ENCODE results near the gene PDE11A. TPM values are rescaled to one million over a fixed set of nuclear protein-coding genes. Genes with fewer than 3 reads are reported as not detected.

PDE11A gene
- total RNA-seq, 2 donors from 2014 or later = 1.5 to 1.9 TPM

GRCh38 chr2:177929662-177930522 is 142.7 kb downstream of the PDE11A start:
- Histone ChIP-seq H3K27me3 (ENCODE audit: control insufficient read depth, insufficient read depth, low read length, poor library complexity, severe bottlenecking) (no peaks in the 10 kb centered on the region), H3K9ac (ENCODE audit: extremely low read depth, low read length, poor library complexity, severe bottlenecking) (no peak overlapping the region), H3K27ac (ENCODE audit: low read depth, low read length) (no peak overlapping the region), H3K4me1 (ENCODE audit: control insufficient read depth, insufficient read depth, low read length) (no peaks in the 10 kb centered on the region), H3K9me3 (ENCODE audit: control insufficient read depth, low read length) (no peaks in the 10 kb centered on the region), H3K36me3 (ENCODE audit: control insufficient read depth, insufficient read depth, low read length) (no peaks in the 10 kb centered on the region), H3K4me3 (ENCODE audit: low read length) (no peak overlapping the region)
- no peak for DNase-seq
- no peak for TF ChIP-seq CTCF (conservative IDR thresholded peaks at IDR 0.05)
- no peak overlapping the region for H3K4me3 Mint-ChIP-seq
- WGBS, 2 experiments (ENCODE audit: insufficient coverage in 1 of 2, insufficient read length in 1 of 2) = 100% methylated on average over 1 of the region's 2 CpGs; no CpG with 5 or more reads in 1 of the 2 experiments
- no peaks in the 10 kb centered on the region for H3K9me3 Mint-ChIP-seq
- H3K36me3 Mint-ChIP-seq (ENCODE audit: low read depth) = no peaks in the 10 kb centered on the region
- H3K4me1 Mint-ChIP-seq = no peaks in the 10 kb centered on the region
- H3K27ac Mint-ChIP-seq = no peak overlapping the region
- H3K27me3 Mint-ChIP-seq (ENCODE audit: insufficient read depth) = peaks cover 6% of the 10 kb centered on the region

- no peak for TF ChIP-seq CTCF (conservative IDR thresholded peaks at IDR 0.05)
- no peak overlapping the region for H3K27ac Mint-ChIP-seq
- no peaks in the 10 kb centered on the region for H3K27me3 Mint-ChIP-seq (ENCODE audit: insufficient read depth)
- Histone ChIP-seq H3K9me3 (ENCODE audit: control insufficient read depth, low read length) (no peaks in the 10 kb centered on the region), H3K9ac (ENCODE audit: extremely low read depth, low read length, poor library complexity, severe bottlenecking) (no peak overlapping the region), H3K4me1 (ENCODE audit: control insufficient read depth, insufficient read depth, low read length) (no peaks in the 10 kb centered on the region), H3K36me3 (ENCODE audit: control insufficient read depth, insufficient read depth, low read length) (no peaks in the 10 kb centered on the region), H3K4me3 (ENCODE audit: low read length) (no peak overlapping the region), H3K27me3 (ENCODE audit: control insufficient read depth, insufficient read depth, low read length, poor library complexity, severe bottlenecking) (no peaks in the 10 kb centered on the region), H3K27ac (ENCODE audit: low read depth, low read length) (no peak overlapping the region)
- H3K4me3 Mint-ChIP-seq = no peak overlapping the region
- no peaks in the 10 kb centered on the region for H3K4me1 Mint-ChIP-seq
- no peaks in the 10 kb centered on the region for H3K36me3 Mint-ChIP-seq (ENCODE audit: low read depth)
- H3K9me3 Mint-ChIP-seq = no peaks in the 10 kb centered on the region
- DNase-seq = no peak
- 95 to 100% methylated on average over 2 of the region's 2 CpGs for WGBS, 2 experiments (ENCODE audit: insufficient coverage in 1 of 2, insufficient read length in 1 of 2)
Measured at GRCh38 chr2:177923323-177923722, 149.3 kb downstream of the PDE11A start.

GRCh38 chr2:177921726-177922125 is 150.9 kb downstream of the PDE11A start:
- WGBS, 2 experiments (ENCODE audit: insufficient coverage in 1 of 2, insufficient read length in 1 of 2) = 87 to 96% methylated on average over 2 to 3 of the region's 3 CpGs
- Histone ChIP-seq H3K9me3 (ENCODE audit: control insufficient read depth, low read length) (no peaks in the 10 kb centered on the region), H3K36me3 (ENCODE audit: control insufficient read depth, insufficient read depth, low read length) (no peaks in the 10 kb centered on the region), H3K27me3 (ENCODE audit: control insufficient read depth, insufficient read depth, low read length, poor library complexity, severe bottlenecking) (no peaks in the 10 kb centered on the region), H3K4me1 (ENCODE audit: control insufficient read depth, insufficient read depth, low read length) (no peaks in the 10 kb centered on the region), H3K9ac (ENCODE audit: extremely low read depth, low read length, poor library complexity, severe bottlenecking) (no peak overlapping the region), H3K27ac (ENCODE audit: low read depth, low read length) (no peak overlapping the region), H3K4me3 (ENCODE audit: low read length) (no peak overlapping the region)
- Mint-ChIP-seq H3K9me3 (no peaks in the 10 kb centered on the region), H3K4me1 (no peaks in the 10 kb centered on the region), H3K36me3 (ENCODE audit: low read depth) (no peaks in the 10 kb centered on the region), H3K4me3 (no peak overlapping the region), H3K27ac (no peak overlapping the region), H3K27me3 (ENCODE audit: insufficient read depth) (no peaks in the 10 kb centered on the region)
- TF ChIP-seq CTCF (conservative IDR thresholded peaks at IDR 0.05) = no peak
- DNase-seq = no peak
